ENCODE results near the gene CEP112. TPM values are rescaled to one million over a fixed set of nuclear protein-coding genes. Genes with fewer than 3 reads are reported as not detected.
A peak's percentile ranks its signal among the peaks of the same experiment; 100 is the strongest.

The CEP112 gene
- total and polyA plus RNA-seq, 4 donors = 5.9 to 32.9 (median 18.8) TPM

DNA sequence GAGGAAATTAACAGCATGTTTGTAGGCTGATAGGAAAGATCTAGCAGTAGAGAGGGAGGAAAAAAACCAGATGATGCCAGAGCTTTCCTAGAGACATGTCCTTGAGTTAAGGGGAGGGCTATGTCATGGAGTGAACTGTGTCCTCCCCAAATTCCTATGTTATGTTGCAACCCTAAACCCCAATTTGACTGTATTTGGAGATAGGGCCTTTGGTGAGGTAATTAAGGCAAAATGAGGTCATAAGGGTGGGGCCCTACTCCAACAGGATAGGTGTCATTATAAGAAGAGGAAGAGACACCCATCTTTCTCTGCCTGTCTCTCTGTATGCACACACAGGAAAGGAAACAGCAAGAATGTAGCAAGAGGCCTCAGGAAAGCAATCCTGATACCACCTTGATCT is 435.2 kb downstream of the CEP112 start:
- no peak for ATAC-seq (ENCODE audit: insufficient read depth, low FRiP score)
- Histone ChIP-seq H3K9me3 (ENCODE audit: control insufficient read depth in 4 of 4, insufficient read depth in 3 of 4, low read length in 3 of 4) (no peaks in the 10 kb centered on the region), H3K36me3 (ENCODE audit: control insufficient read depth in 4 of 4, insufficient read depth in 4 of 4, low read length in 4 of 4) (no peaks in the 10 kb centered on the region), H3K4me3 (no peak overlapping the region), H3K27ac (ENCODE audit: low read depth in 1 of 2, low read length in 1 of 2) (no peak overlapping the region), H3K27me3 (ENCODE audit: control insufficient read depth in 3 of 3, insufficient read depth in 3 of 3, low read length in 2 of 3) (no peaks in the 10 kb centered on the region), H3K9ac (ENCODE audit: insufficient read depth in 1 of 2, low read length in 2 of 2) (no peak overlapping the region), H3K4me1 (ENCODE audit: control insufficient read depth in 5 of 5, insufficient read depth in 5 of 5, low read length in 5 of 5) (peaks cover 0 to 13% (median 3%) of the 10 kb centered on the region in 5 donors)
- no peak for DNase-seq
- TF ChIP-seq, protein P1, sequence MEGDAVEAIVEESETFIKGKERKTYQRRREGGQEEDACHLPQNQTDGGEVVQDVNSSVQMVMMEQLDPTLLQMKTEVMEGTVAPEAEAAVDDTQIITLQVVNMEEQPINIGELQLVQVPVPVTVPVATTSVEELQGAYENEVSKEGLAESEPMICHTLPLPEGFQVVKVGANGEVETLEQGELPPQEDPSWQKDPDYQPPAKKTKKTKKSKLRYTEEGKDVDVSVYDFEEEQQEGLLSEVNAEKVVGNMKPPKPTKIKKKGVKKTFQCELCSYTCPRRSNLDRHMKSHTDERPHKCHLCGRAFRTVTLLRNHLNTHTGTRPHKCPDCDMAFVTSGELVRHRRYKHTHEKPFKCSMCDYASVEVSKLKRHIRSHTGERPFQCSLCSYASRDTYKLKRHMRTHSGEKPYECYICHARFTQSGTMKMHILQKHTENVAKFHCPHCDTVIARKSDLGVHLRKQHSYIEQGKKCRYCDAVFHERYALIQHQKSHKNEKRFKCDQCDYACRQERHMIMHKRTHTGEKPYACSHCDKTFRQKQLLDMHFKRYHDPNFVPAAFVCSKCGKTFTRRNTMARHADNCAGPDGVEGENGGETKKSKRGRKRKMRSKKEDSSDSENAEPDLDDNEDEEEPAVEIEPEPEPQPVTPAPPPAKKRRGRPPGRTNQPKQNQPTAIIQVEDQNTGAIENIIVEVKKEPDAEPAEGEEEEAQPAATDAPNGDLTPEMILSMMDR (IDR thresholded peaks at IDR 0.05; ENCODE audit: control extremely low read depth, extremely low read depth) = no peak

DNA sequence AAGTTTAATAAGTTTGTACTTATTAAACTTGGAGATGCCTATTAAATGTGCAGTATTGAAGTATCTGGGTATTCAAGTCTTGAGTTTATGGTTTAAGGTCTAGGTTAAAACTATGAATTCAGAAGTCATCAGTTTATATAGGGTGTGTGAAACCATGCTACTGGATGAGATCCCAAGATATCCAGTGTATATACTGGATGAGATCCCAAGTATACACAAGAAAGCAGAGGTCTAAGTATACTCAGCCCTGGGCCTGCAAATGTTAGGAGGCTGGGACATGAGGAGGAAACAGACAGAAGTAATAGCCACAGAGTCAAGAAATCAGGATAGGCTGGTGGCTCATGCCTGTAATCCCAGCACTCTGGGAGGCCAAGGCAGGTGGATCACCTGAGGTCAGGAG is 436.1 kb downstream of the CEP112 start:
- Histone ChIP-seq H3K36me3 (ENCODE audit: control insufficient read depth in 4 of 4, insufficient read depth in 4 of 4, low read length in 4 of 4) (no peaks in the 10 kb centered on the region), H3K9me3 (ENCODE audit: control insufficient read depth in 4 of 4, insufficient read depth in 3 of 4, low read length in 3 of 4) (no peaks in the 10 kb centered on the region), H3K4me1 (ENCODE audit: control insufficient read depth in 5 of 5, insufficient read depth in 5 of 5, low read length in 5 of 5) (peaks cover 0 to 18% (median 11%) of the 10 kb centered on the region in 5 donors), H3K9ac (ENCODE audit: insufficient read depth in 1 of 2, low read length in 2 of 2) (no peak overlapping the region), H3K27ac (ENCODE audit: low read depth in 1 of 2, low read length in 1 of 2) (no peak overlapping the region), H3K4me3 (no peak overlapping the region), H3K27me3 (ENCODE audit: control insufficient read depth in 3 of 3, insufficient read depth in 3 of 3, low read length in 2 of 3) (no peaks in the 10 kb centered on the region)
- DNase-seq (no peak), ATAC-seq (ENCODE audit: insufficient read depth, low FRiP score) (no peak)
- TF ChIP-seq, protein P1 (IDR thresholded peaks at IDR 0.05; ENCODE audit: control extremely low read depth, extremely low read depth) = no peak

DNA sequence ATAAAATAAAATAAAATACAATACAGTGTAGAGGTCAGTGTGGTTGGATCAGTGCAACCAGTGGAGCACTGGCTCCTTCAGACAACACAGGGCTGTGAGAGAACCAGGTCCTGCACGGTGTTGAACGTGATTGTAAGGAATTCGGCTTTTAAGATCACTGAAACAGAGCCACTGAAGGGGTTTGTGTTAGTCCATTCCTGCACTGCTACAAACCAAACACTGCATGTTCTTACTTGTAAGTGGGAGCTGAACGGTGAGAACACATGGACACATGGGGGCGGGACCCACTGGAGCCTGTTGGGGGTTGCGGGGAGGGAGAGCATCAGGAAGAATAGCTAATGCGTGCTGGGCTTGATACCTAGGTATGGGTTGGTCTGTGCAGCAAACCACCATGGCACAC is 437.3 kb downstream of the CEP112 start:
- Histone ChIP-seq H3K4me3 (no peak overlapping the region), H3K4me1 (ENCODE audit: control insufficient read depth in 5 of 5, insufficient read depth in 5 of 5, low read length in 5 of 5) (peaks cover 3 to 22% (median 11%) of the 10 kb centered on the region in 5 donors), H3K36me3 (ENCODE audit: control insufficient read depth in 4 of 4, insufficient read depth in 4 of 4, low read length in 4 of 4) (no peaks in the 10 kb centered on the region), H3K9me3 (ENCODE audit: control insufficient read depth in 4 of 4, insufficient read depth in 3 of 4, low read length in 3 of 4) (no peaks in the 10 kb centered on the region), H3K27ac (ENCODE audit: low read depth in 1 of 2, low read length in 1 of 2) (no peak overlapping the region), H3K27me3 (ENCODE audit: control insufficient read depth in 3 of 3, insufficient read depth in 3 of 3, low read length in 2 of 3) (no peaks in the 10 kb centered on the region), H3K9ac (ENCODE audit: insufficient read depth in 1 of 2, low read length in 2 of 2) (no peak overlapping the region)
- peak in 2 of 3 donors; percentile 41 to 55 for DNase-seq
- 86 to 92% methylated on average over 7 of the region's 7 CpGs for WGBS, 2 donors
- TF ChIP-seq, protein P1 (IDR thresholded peaks at IDR 0.05; ENCODE audit: control extremely low read depth, extremely low read depth) = no peak
- ATAC-seq (ENCODE audit: insufficient read depth, low FRiP score) = no peak

DNA sequence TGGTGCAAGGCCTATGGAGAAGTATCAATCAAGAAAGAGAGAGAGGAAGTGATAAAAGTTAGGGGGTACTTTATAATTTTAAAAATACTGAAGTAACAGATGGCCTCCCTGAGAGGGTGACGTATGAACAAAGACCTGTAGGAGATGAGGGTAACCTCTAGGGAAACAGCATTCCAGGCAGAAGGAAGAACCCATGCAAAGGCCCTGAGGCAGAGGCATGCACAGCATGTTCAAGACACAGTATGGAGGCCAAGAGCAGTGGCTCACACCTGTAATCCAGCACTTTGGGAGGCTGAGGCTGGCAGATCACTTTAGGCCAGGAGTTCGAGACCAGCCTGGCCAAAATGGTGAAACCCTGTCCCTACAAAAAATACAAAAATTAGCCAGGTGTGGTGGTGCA is 437.9 kb downstream of the CEP112 start:
- Histone ChIP-seq H3K9ac (ENCODE audit: insufficient read depth in 1 of 2, low read length in 2 of 2) (no peak overlapping the region), H3K36me3 (ENCODE audit: control insufficient read depth in 4 of 4, insufficient read depth in 4 of 4, low read length in 4 of 4) (no peaks in the 10 kb centered on the region), H3K4me3 (no peak overlapping the region), H3K9me3 (ENCODE audit: control insufficient read depth in 4 of 4, insufficient read depth in 3 of 4, low read length in 3 of 4) (no peaks in the 10 kb centered on the region), H3K4me1 (ENCODE audit: control insufficient read depth in 5 of 5, insufficient read depth in 5 of 5, low read length in 5 of 5) (peaks cover 3 to 22% (median 11%) of the 10 kb centered on the region in 5 donors), H3K27ac (ENCODE audit: low read depth in 1 of 2, low read length in 1 of 2) (no peak overlapping the region), H3K27me3 (ENCODE audit: control insufficient read depth in 3 of 3, insufficient read depth in 3 of 3, low read length in 2 of 3) (no peaks in the 10 kb centered on the region)
- 92 to 94% methylated on average over 2 of the region's 2 CpGs for WGBS, 2 donors
- DNase-seq (no peak), ATAC-seq (ENCODE audit: insufficient read depth, low FRiP score) (no peak)
- TF ChIP-seq, protein P1 (IDR thresholded peaks at IDR 0.05; ENCODE audit: control extremely low read depth, extremely low read depth) = no peak

All from lung (tissue), 12 donors.